IgD-negative memory B cell (primary cell): ENCODE measurements around the gene NRL. TPM values are rescaled to one million over a fixed set of nuclear protein-coding genes. Genes with fewer than 3 reads are reported as not detected.

Experiments
- H3K27ac Mint-ChIP-seq, 3 donors: one replicate each; pipeline ENCODE4 v1.8.0; 2020 to 2022; ENCODE audit warnings: mild to moderate bottlenecking in 3 of 3, mixed read lengths in 3 of 3, moderate library complexity in 1 of 3
- H3K27me3 Mint-ChIP-seq: one replicate; pipeline ENCODE4 v1.8.0; 2021; ENCODE audit warnings: mixed read lengths
- H3K36me3 Mint-ChIP-seq: one replicate; pipeline ENCODE4 v1.8.0; 2020; ENCODE audit warnings: mild to moderate bottlenecking, mixed read lengths
- H3K4me1 Mint-ChIP-seq, 3 donors: one replicate each; pipeline ENCODE4 v1.8.0; 2020 to 2022; ENCODE audit warnings: mixed read lengths in 3 of 3, mild to moderate bottlenecking in 1 of 3
- H3K4me3 Mint-ChIP-seq, 4 donors: one replicate each; pipeline ENCODE4 v1.8.0; 2020 to 2022; ENCODE audit warnings: mild to moderate bottlenecking in 4 of 4, mixed read lengths in 4 of 4, moderate library complexity in 3 of 4
- H3K9me3 Mint-ChIP-seq, 3 donors: one replicate each; pipeline ENCODE4 v1.8.0; 2020 to 2021; ENCODE audit warnings: mixed read lengths in 3 of 3, mild to moderate bottlenecking in 1 of 3
- polyA plus RNA-seq: library from polyadenylated mRNA; unstranded; fragments of 300-500 nt; fragmentation: Illumina TruSeq; gene quantifications from one replicate; pipeline ENCODE4 v1.2.3, GENCODE V29; 2021

Gene NRL
- polyA plus RNA-seq, 1 donor from 2014 or later: 2.6 TPM

DNA sequence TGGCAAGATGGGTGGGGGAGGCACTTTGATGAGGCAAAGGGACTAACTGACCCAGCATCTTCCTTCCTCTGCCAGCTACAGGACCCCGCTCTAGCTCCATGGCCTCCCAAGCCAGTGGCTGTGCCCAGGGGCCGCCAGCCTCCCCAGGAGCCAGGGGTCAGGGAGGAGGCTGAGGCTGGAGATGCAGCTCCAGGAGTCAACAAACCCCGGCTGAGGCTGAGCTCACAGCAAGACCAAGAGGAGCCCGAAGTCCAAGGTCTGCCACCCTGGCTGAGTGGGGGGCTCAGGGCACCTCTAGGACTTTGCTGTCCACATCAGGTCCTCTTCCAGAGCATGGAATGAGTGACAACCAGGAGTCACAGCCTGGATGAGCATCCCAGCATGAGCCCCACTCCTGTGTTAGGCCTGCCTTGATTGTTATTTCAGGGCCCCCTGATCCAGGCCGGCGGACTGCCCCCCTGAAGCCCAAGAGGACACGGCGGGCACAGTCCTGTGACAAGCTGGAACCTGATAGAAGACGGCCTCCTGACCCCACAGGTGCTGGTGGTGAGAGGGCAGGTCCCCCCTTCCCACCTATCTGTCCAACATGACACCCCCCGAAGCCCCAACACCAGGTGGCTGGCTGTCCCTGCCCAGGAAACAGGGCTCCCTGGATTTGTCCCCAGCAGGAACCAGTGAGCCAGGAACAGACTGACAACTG, 45.9 kb downstream of the NRL start:
- Mint-ChIP-seq H3K4me1 (peaks cover 0 to 1% (median 0%) of the 10 kb centered on the region in 3 donors), H3K27me3 (no peaks in the 10 kb centered on the region), H3K36me3 (no peaks in the 10 kb centered on the region), H3K27ac (no peak overlapping the region), H3K4me3 (no peak overlapping the region), H3K9me3 (no peaks in the 10 kb centered on the region)

DNA sequence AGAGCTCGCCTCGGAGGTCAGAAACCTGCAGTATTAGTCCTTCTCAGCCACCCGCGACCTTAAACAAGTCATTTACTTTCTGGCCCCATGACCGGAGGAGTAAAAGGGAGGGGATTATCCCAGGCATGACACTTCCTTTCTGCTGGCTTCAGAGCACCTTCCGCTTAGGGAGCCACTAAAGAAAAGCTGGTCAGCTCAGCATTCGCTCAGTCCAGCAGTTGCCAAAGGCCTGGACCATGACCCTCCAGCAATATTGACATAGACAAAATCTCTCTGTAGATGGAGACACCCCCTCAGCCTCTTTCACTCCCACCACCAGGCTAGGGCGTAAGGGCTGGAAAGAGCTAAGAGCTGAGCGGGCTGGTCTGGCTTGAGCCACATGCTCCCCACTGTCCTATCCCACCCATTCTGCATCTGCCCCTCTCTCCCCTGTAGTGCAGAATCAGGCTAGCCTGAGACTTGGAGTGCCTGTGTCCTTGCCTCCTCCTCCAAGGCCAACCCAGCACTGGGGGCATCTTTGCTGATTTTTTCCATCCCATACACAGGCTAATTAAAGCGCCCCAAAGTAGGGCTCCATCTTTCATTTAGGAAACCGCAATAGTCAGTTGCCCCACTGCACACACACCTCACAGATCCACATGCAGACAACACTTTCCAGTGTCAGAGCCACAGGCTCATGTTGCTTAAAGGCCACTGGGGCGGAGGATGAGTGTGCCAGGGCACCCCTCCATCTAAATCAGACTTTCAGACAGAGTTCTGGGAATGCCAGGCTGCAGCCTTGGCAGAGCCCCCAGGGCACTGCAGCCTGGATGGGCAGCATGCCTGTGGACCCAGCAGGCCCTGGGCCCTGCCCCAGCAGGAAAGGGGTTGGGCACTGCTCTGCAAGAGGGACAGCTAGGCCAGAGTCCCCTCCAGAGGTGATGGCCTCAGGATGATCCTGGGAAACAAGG, 47.3 kb downstream of the NRL start:
- Mint-ChIP-seq H3K27ac (no peak overlapping the region), H3K9me3 (no peaks in the 10 kb centered on the region), H3K4me1 (peaks cover 0 to 2% (median 1%) of the 10 kb centered on the region in 3 donors), H3K4me3 (no peak overlapping the region), H3K27me3 (no peaks in the 10 kb centered on the region), H3K36me3 (no peaks in the 10 kb centered on the region)

DNA sequence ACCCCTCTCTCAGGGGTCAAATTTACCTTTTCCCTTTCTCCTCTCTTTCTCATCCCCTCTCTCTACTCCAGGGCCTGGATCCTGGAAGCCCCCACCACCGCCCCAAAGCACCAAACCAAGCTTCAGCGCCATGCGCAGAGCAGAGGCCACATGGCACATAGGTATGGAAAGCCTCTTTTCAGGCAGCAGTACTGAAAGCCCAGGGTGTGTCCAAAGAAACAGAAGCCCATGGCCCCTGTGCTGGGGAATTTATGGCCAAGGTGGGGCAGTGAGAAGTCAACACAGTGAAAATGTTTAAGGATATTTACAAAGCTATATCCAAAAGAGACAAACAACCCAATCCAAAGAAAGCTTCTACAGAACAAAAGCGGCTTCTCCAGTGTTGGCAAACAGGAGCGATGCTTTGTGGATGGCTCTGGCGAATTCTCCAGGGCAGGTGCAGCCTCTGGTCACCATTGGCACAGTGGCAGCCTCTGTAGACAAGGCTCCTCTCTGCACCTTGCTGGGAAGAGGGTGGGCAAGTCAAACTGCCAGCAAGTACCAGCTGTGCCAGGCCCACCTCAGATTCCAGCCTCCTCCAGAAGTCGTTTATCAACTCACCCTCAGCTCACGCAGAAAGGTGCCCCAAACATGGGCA, 48.1 kb downstream of the NRL start:
- Mint-ChIP-seq H3K4me3 (no peak overlapping the region), H3K9me3 (no peaks in the 10 kb centered on the region), H3K27ac (no peak overlapping the region), H3K36me3 (no peaks in the 10 kb centered on the region), H3K4me1 (peaks cover 0 to 2% (median 1%) of the 10 kb centered on the region in 3 donors), H3K27me3 (no peaks in the 10 kb centered on the region)

DNA sequence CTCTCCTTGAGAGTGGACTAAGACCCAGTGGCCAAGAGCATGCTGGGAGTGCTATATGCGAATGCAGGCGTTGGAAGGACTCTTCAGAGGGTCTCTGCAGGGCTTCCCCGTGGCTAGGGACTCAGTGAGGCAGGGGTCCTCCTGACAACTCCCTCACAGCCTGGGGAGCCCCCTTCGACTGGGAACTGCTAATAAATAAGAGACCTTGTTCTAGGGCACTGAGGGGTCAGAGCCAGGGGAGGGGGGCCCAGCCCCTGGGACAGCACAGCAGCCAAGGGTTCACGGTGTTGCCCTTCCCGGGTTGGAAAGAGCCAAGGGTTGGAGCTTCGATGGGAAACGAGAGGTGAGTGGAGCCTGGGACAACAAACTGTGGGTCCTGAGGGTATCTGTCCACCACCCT, 49.3 kb downstream of the NRL start:
- H3K27me3 Mint-ChIP-seq: no peaks in the 10 kb centered on the region
- peaks cover 0 to 2% (median 0%) of the 10 kb centered on the region in 3 donors for H3K4me1 Mint-ChIP-seq
- no peak overlapping the region for H3K27ac Mint-ChIP-seq
- no peaks in the 10 kb centered on the region for H3K9me3 Mint-ChIP-seq
- no peaks in the 10 kb centered on the region for H3K36me3 Mint-ChIP-seq
- H3K4me3 Mint-ChIP-seq: no peak overlapping the region

DNA sequence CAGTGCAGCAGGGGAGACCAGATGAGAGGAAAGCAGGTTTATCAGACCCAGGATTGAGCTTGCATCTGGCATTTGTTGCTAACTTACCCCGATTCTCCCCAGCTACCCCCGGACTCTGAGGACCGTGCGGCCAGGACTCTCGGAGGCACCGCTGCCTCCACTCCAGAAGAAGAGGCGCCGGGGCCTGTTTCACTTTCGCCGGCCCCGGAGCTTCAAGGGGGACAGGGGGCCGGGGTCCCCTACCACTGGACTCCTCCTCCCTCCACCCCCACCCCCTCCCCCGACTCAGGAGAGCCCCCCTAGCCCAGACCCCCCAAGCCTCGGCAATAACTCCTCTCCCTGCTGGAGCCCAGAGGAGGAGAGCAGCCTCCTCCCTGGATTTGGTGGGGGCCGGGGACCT, 49.9 kb downstream of the NRL start:
- Mint-ChIP-seq H3K4me1 (peaks cover 0 to 2% (median 0%) of the 10 kb centered on the region in 3 donors), H3K9me3 (no peaks in the 10 kb centered on the region), H3K27me3 (no peaks in the 10 kb centered on the region), H3K4me3 (no peak overlapping the region), H3K36me3 (peaks cover 3% of the 10 kb centered on the region), H3K27ac (no peak overlapping the region)

DNA sequence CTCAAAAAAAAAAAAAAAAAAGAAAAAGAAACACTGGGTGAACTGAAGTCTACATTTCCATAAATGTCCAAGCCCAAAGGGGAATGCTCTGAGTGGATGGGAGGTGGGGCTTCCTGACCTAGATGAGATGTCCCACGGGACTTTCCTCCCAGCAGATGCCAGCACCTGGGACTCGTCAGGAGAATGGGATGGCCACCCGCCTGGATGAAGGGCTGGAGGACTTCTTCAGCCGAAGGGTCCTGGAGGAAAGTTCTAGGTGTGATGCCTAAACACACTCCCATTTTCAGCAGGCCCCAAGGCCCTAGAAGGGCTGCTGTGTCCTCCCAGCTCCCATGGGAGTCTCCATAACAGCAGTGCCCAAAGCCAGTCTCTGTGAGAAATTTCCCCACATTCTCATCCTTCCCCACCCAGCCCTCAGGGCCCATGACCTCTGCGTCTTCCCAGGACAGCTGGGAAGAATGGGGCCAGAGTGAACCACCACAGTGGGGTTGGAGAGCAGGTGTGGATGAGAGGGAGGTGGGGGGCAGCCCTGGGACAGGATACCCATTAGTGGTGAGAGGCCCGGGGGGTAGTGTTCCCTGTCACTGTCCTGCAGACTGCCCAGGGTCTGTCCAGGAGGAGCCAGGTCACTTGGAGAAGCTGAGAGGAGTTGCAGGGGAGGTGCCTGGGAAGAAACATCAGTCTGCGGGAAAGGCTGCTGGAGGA, 50.5 kb downstream of the NRL start:
- Mint-ChIP-seq H3K4me1 (peaks cover 0 to 2% (median 0%) of the 10 kb centered on the region in 3 donors), H3K4me3 (no peak overlapping the region), H3K9me3 (no peaks in the 10 kb centered on the region), H3K27ac (no peak overlapping the region), H3K36me3 (peaks cover 3% of the 10 kb centered on the region), H3K27me3 (no peaks in the 10 kb centered on the region)

DNA sequence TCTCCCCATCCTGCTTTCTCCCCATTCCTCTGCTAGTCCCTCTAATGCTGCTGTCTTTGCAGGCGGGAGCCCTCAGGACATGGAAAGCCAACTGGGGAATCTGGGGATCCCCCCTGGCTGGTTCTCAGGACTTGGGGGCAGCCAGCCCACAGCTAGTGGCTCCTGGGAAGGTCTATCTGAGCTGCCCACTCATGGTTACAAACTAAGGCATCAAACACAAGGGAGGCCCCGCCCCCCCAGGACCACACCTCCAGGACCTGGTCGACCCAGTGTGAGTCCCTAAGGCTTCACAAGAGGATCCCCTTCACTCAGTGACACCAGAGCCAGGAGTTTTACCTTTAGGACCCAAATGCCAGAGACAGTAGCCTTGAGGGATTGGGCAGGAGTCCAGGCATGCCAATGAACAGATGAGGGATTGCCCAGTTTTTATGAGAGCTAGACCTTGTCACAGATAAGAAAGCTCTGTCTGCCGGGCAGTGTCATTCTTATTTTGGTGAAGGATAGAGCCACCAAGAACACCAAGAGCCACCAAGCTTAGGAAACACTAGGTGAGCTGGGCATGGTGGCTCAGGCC, 51.4 kb downstream of the NRL start:
- Mint-ChIP-seq H3K4me1 (peaks cover 0 to 2% (median under 1%) of the 10 kb centered on the region in 3 donors), H3K36me3 (peaks cover 3% of the 10 kb centered on the region), H3K27ac (peak overlapping the region in 1 of 3 donors; percentile 89), H3K27me3 (no peaks in the 10 kb centered on the region), H3K9me3 (no peaks in the 10 kb centered on the region), H3K4me3 (no peak overlapping the region)

DNA sequence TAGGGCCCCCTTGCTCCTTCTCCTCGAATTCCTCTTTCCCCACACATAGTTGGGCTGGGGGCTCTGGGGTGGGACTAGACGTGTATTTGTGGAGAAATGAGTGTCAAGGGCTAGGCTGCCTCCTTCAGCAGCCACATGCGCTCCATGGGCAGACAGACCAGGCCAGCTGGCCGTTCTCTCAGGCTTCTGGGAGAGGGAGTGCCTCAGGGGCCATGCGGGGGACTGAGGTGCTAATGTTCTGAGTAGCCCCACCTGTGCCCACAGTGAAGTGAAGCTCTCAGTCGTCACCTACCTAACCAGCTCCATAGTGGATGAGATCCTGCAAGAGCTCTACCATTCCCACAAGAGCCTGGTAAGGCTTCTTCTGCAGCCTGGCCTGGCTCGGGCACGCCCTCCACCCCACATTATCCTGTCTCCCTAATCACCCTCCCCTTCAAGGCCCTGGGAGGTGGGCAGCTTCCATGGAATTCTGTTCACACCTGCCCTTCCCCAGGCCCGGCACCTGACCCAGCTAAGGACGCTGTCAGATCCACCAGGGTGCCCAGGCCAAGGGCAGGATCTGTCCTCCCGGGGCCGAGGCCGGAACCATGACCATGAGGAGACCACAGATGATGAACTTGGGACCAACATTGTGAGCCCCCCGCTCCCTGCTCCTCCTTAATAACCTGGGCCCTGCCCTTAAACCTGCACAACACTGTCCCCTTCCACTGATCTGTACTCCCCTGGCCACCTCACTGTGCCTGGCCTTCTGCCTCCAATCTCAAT, 52.4 kb downstream of the NRL start:
- peak overlapping the region in 1 of 4 donors; percentile 8 for H3K4me3 Mint-ChIP-seq
- peaks cover 2% of the 10 kb centered on the region for H3K27me3 Mint-ChIP-seq

DNA sequence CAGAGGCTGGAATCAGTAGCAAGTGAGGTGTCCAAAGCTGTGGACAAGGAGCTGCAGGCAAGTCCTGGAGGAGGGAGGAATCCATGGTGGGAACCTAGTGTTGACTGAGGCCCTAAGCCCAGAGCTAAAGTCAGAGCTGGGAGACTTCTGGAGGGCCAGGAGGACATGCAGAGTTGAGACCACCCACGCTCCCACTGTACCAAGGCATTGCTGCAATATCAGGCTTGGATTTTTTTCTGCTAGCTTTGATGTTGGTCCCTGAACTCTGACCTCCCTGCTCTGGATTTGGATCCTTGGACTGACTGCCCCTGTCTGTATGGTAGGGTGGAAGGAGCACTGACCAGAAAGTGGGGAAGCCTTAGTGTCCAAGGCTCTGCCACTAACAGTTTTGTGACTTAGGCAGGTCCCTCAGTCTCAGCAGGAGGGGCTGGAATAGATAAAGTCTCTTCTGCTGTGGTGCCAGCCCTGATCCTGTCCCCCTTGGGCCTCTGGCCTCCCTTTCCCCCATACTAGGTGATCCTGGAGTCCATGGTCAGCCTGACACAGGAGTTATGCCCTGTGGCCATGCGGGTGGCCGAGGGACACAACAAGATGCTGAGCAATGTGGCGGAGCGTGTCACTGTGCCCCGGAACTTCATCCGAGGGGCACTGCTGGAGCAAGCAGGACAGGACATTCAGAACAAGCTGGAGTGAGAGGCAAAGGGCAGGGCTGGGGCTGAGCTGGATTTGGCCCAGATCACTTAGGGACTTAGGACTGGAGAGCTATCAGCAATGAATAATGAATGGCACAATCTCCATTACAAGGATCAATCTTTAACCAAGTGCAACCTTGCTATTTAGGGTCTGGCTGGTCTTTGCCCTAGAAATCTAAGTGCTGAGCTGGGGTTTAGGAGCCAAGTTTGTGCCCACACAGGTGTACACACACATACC, 53.5 kb downstream of the NRL start:
- H3K9me3 Mint-ChIP-seq: no peaks in the 10 kb centered on the region
- no peak overlapping the region for H3K4me3 Mint-ChIP-seq

More for the DNA sequence above, 52.4 kb downstream of the NRL start:
- peaks cover 4% of the 10 kb centered on the region for H3K36me3 Mint-ChIP-seq
- H3K27ac Mint-ChIP-seq: peak overlapping the region in 1 of 3 donors; percentile 89
- peaks cover 2 to 5% (median 2%) of the 10 kb centered on the region in 3 donors for H3K4me1 Mint-ChIP-seq
- H3K9me3 Mint-ChIP-seq: no peaks in the 10 kb centered on the region

DNA sequence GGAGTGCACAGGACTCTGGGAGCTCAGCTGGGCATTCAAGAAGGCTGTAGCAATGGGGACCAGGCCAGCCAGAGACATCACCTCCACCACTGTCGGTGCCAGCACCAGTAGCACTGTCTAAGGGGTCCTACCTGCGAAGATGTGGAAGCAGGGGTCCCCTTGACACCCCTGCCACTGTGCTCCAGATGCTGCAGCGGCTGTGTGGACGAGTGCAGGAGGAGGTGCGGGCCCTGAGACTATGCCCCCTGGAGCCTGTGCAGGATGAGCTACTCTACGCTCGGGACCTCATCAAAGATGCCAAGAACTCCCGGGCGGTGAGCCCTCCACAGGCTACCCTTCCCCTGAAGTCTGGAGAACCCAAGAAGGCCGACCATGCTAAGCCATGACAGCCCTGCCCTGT, 54.3 kb downstream of the NRL start:
- Mint-ChIP-seq H3K4me3 (no peak overlapping the region), H3K4me1 (peaks cover 2 to 5% (median 2%) of the 10 kb centered on the region in 3 donors), H3K9me3 (no peaks in the 10 kb centered on the region), H3K27me3 (peaks cover 2% of the 10 kb centered on the region), H3K36me3 (peaks cover 7% of the 10 kb centered on the region), H3K27ac (no peak overlapping the region)

More for the DNA sequence above, 53.5 kb downstream of the NRL start:
- Mint-ChIP-seq H3K36me3 (peaks cover 7% of the 10 kb centered on the region), H3K27me3 (peaks cover 2% of the 10 kb centered on the region), H3K27ac (no peak overlapping the region), H3K4me1 (peaks cover 2 to 5% (median 2%) of the 10 kb centered on the region in 3 donors)

DNA sequence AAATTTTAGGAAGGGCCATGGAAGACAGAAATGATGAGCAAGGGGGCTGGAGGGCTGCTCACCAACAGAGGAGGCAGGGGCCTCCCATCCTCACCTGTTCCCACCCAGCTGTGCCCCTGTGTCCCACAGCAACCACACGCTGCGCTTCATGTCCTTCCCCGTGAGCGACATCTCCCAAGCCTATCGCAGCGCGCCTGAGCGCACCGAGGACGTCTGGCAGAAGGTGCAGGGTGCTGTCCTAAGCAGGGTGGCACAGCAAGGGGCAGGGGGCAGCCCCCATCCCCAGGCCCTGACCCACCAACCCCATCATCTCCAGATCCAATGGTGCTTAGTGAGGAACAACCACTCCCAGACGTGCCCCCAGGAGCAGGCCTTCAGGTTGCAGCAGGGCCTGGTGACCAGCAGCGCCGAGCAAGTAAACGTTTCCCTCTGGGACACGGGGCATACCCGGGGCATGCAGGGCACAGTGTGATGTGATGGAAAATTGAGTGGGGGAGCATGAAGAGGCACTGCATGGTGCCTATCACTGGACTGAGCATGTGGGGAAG, 54.8 kb downstream of the NRL start:
- Mint-ChIP-seq H3K4me3 (no peak overlapping the region), H3K27ac (no peak overlapping the region), H3K9me3 (no peaks in the 10 kb centered on the region), H3K4me1 (peaks cover 2 to 5% (median 2%) of the 10 kb centered on the region in 3 donors), H3K27me3 (peaks cover 2% of the 10 kb centered on the region), H3K36me3 (peaks cover 7% of the 10 kb centered on the region)

DNA sequence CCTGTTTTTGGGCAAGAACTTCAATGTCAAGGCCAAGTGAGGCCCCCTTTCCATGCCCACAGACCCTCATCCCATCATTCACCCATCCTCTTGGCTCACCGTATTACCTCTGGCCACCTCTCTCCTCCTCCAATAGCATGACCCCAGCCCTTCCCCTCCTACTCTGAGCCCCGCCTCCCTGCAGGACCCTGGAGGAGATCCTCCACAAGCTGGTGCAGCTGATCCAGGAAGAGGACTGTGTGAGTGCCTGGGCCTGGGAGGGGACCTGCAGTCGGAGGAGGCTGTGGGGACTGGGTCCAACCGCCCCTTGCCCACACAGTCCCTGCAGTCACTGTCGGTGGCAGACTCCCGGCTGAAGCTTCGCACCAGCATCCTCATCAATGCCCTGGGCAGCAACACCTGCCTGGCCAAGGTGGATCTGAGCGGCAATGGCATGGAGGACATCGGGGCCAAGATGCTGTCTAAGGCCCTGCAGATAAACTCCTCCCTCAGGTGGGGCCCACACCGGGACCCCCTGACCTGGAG, 55.7 kb downstream of the NRL start:
- H3K4me1 Mint-ChIP-seq: peaks cover 2 to 5% (median 2%) of the 10 kb centered on the region in 3 donors
- H3K27me3 Mint-ChIP-seq: peaks cover 2% of the 10 kb centered on the region
- H3K36me3 Mint-ChIP-seq: peaks cover 7% of the 10 kb centered on the region
- H3K27ac Mint-ChIP-seq: no peak overlapping the region
- H3K4me3 Mint-ChIP-seq: no peak overlapping the region
- H3K9me3 Mint-ChIP-seq: no peaks in the 10 kb centered on the region
